BLaER1 treated with 17β-estradiol and CSF1 and Interleukin-3, amounts not matched to agents 10 nM and 100 nM (cell line): Measurements from ENCODE around the gene BRI3BP.

Source experiments
- H3K27ac ChIP-seq, 11 experiments: shearing (Covaris generic); formaldehyde crosslinking; 2 replicates each; pipeline ENCODE4 v1.8.1; 2022
- H3K27me3 ChIP-seq, 11 experiments: shearing (Covaris generic); formaldehyde crosslinking; 2 replicates each; pipeline ENCODE4 v1.8.1; 2022
- H3K36me3 ChIP-seq, 11 experiments: shearing (Covaris generic); formaldehyde crosslinking; 2 replicates each; pipeline ENCODE4 v1.8.1; 2022
- H3K4me1 ChIP-seq, 10 experiments: shearing (Covaris generic); formaldehyde crosslinking; 2 replicates each; pipeline ENCODE4 v1.8.1; 2022
- H3K4me2 ChIP-seq, 11 experiments: shearing (Covaris generic); formaldehyde crosslinking; 2 replicates each; pipeline ENCODE4 v1.8.1; 2022
- H3K4me3 ChIP-seq, 10 experiments: shearing (Covaris generic); formaldehyde crosslinking; 2 replicates each; pipeline ENCODE4 v1.8.1; 2022
- H3K9ac ChIP-seq, 11 experiments: shearing (Covaris generic); formaldehyde crosslinking; 2 replicates each; pipeline ENCODE4 v1.8.1; 2022
- H3K9me3 ChIP-seq, 11 experiments: shearing (Covaris generic); formaldehyde crosslinking; replicated peaks in 1 of 11; 2 replicates each; pipeline ENCODE4 v1.8.1; 2022
- H4K20me1 ChIP-seq, 11 experiments: shearing (Covaris generic); formaldehyde crosslinking; 2 replicates each; pipeline ENCODE4 v1.8.1; 2022
- Cebpa-rat ChIP-seq, 11 experiments: shearing (Covaris generic); IDR thresholded peaks; 2 replicates each; pipeline ENCODE4 v1.8.1; 2022

The BRI3BP gene

GRCh38 chr12:125079648-125080645 lies 86.5 kb downstream of the BRI3BP start:
- peaks cover 8 to 19% (median 13%) of the 10 kb centered on the region in 10 experiments for H3K4me1 ChIP-seq
- H4K20me1 ChIP-seq: no peaks in the 10 kb centered on the region
- H3K36me3 ChIP-seq: peaks cover 31 to 88% (median 58%) of the 10 kb centered on the region in 11 experiments
- H3K4me3 ChIP-seq: no peak overlapping the region
- peak overlapping the region in 9 of 11 experiments; percentile 1 to 35 (median 19); a peak in 9 of 22 replicates for H3K4me2 ChIP-seq
- no peak overlapping the region; a peak in 1 of 22 replicates for H3K9ac ChIP-seq
- H3K27me3 ChIP-seq: no peaks in the 10 kb centered on the region
- TF ChIP-seq Cebpa-rat (IDR thresholded peaks at IDR 0.05): 0 out of 22 replicates have a peak, but pooled peaks of 1 of the 11 experiments have one; percentile 34
- no peak overlapping the region for H3K27ac ChIP-seq
- H3K9me3 ChIP-seq: no peaks in the 10 kb centered on the region
